Vagina (tissue), 2 donors: ENCODE measurements around the gene KRT5.

Experiments used
- POLR2A ChIP-seq, 2 donors: fragments of 450-650 bp; IDR thresholded peaks; one replicate each; pipeline ENCODE4 v1.6.1; 2017; ENCODE audit warnings: antibody characterized with exemption in 2 of 2, mild to moderate bottlenecking in 2 of 2, moderate library complexity in 2 of 2
- TF ChIP-seq, protein P1 (sequence below), 3 experiments: fragments of 450-650 bp in 2 of 3; fragments of 200-600 bp in 1 of 3; sonication (generic) in 1 of 3; IDR thresholded peaks; one replicate each; pipeline ENCODE4 v1.5.1; 2017 to 2019; ENCODE audit warnings: antibody characterized with exemption in 3 of 3, mild to moderate bottlenecking in 2 of 3, moderate library complexity in 2 of 3

DNA sequence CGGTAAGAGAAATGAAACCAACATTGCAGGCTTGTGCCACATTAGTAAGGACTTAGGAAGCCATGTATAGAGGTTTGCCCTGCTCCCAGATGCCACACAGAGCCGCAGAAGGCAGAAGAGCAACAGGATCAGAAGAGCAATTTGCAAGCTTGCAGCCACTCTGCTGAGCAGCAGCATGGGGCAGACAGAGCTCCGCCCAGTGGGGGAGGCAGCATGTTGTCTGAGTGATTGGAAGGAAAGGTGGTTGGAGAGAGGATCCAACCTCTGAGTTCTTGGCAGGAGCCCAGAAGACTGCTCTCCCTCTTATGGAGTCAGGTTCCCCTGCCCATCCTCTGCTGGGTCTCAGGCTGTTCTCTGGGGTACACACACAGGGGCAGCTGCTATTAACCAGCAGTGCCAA, 24.8 kb downstream of the KRT5 start:
- TF ChIP-seq, protein P1, sequence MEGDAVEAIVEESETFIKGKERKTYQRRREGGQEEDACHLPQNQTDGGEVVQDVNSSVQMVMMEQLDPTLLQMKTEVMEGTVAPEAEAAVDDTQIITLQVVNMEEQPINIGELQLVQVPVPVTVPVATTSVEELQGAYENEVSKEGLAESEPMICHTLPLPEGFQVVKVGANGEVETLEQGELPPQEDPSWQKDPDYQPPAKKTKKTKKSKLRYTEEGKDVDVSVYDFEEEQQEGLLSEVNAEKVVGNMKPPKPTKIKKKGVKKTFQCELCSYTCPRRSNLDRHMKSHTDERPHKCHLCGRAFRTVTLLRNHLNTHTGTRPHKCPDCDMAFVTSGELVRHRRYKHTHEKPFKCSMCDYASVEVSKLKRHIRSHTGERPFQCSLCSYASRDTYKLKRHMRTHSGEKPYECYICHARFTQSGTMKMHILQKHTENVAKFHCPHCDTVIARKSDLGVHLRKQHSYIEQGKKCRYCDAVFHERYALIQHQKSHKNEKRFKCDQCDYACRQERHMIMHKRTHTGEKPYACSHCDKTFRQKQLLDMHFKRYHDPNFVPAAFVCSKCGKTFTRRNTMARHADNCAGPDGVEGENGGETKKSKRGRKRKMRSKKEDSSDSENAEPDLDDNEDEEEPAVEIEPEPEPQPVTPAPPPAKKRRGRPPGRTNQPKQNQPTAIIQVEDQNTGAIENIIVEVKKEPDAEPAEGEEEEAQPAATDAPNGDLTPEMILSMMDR (IDR thresholded peaks at IDR 0.05) = no peak
- TF ChIP-seq POLR2A (IDR thresholded peaks at IDR 0.05) = no peak
